PC-3 (cell line): Measurements from ENCODE around the gene CDHR2.

Experiments
- EZH2 ChIP-seq: fragments of 300-600 bp; sonication (generic); IDR thresholded peaks from one replicate; pipeline ENCODE4 v1.6.1; 2017; ENCODE audit warnings: antibody characterized with exemption, mild to moderate bottlenecking, low read length; ENCODE audit not compliant: unreplicated experiment
- TF ChIP-seq, protein P1 (sequence below): fragments of 300-600 bp; sonication (generic); conservative IDR thresholded peaks from 2 replicates; pipeline ENCODE4 v1.5.1; 2017; ENCODE audit warnings: antibody characterized with exemption, low read depth, mild to moderate bottlenecking, low read length

DNA sequence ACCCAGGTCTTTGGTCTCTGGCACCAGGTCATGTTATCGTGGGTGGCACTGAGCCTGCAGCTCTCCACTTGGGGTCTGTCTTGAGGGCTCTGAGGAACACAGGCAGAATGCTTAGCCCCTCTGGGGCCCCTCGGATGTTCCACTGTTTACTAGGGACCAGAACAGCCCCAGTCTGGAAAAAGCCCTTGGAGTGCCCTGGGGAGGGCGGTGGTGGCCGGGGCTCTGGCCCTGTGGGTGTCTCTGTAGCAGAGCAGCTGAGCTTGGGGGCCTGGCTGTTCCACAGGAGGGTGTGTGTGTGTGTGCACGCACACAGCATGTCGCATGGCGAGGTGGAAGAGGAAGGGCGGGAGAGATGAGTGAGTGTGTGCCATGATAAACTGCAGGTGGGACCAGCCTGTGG lies 45.4 kb downstream of the CDHR2 start:
- no peak for TF ChIP-seq EZH2
- TF ChIP-seq, protein P1, sequence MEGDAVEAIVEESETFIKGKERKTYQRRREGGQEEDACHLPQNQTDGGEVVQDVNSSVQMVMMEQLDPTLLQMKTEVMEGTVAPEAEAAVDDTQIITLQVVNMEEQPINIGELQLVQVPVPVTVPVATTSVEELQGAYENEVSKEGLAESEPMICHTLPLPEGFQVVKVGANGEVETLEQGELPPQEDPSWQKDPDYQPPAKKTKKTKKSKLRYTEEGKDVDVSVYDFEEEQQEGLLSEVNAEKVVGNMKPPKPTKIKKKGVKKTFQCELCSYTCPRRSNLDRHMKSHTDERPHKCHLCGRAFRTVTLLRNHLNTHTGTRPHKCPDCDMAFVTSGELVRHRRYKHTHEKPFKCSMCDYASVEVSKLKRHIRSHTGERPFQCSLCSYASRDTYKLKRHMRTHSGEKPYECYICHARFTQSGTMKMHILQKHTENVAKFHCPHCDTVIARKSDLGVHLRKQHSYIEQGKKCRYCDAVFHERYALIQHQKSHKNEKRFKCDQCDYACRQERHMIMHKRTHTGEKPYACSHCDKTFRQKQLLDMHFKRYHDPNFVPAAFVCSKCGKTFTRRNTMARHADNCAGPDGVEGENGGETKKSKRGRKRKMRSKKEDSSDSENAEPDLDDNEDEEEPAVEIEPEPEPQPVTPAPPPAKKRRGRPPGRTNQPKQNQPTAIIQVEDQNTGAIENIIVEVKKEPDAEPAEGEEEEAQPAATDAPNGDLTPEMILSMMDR, result no peak
